ENCODE measurements around the gene AKR1C1. TPM values are rescaled to one million over a fixed set of nuclear protein-coding genes. Genes with fewer than 3 reads are reported as not detected.
"Not testable (repeated sequence)": the region's sequence is repeated elsewhere in the genome, so short reads cannot be mapped to it uniquely, and the experiment has no call there.

Gene AKR1C1
- total RNA-seq, 4 donors from 2014 or later = 10.0 to 29.7 (median 13.8) TPM

DNA sequence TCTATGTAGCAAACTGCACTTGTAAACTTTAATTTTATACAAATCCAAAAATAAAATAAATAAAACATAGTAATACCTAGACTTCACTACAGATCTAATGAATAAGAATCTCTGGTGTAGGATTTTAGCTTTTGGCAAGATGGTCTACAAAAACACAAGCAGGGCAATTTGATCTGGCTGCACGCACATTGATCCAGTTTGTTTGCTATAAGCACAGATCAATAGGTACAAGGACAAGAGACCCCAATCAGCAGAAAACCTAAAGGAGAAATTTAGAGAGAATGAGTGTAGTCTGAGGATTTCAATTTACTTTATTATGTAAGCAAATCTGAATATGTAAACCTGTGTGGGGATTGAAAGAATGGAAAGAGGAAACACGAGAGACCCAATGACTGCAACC is 48.2 kb downstream of the AKR1C1 start:
- not testable (repeated sequence) for H3K4me3 ChIP-seq, H3K27ac ChIP-seq, H3K27me3 ChIP-seq, H3K4me1 ChIP-seq, H3K36me3 ChIP-seq, H3K9me3 ChIP-seq, DNase-seq

DNA sequence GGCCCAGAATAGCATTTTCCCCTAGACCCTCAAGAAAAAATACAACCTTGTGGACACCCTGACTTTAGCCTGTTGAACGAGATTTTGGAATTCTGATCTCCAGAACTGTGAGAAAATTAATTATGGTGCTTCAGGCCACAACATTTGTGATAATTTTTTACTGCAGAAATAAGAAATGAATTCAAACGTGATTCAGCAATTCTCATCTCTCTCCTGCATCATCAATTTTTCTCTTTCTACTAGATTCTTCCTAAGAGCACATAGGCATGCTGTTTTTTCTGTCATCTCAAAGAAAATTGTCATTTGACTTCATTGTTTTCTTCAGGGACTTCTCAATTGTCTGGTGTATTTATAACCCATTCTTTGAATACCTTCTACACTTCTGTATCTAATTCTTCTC is 49.4 kb downstream of the AKR1C1 start:
- H3K36me3 ChIP-seq = no peaks in the 10 kb centered on the region
- no peaks in the 10 kb centered on the region for H3K27me3 ChIP-seq
- no peak for TF ChIP-seq POLR2A (IDR thresholded peaks at IDR 0.05)
- TF ChIP-seq, protein P1, sequence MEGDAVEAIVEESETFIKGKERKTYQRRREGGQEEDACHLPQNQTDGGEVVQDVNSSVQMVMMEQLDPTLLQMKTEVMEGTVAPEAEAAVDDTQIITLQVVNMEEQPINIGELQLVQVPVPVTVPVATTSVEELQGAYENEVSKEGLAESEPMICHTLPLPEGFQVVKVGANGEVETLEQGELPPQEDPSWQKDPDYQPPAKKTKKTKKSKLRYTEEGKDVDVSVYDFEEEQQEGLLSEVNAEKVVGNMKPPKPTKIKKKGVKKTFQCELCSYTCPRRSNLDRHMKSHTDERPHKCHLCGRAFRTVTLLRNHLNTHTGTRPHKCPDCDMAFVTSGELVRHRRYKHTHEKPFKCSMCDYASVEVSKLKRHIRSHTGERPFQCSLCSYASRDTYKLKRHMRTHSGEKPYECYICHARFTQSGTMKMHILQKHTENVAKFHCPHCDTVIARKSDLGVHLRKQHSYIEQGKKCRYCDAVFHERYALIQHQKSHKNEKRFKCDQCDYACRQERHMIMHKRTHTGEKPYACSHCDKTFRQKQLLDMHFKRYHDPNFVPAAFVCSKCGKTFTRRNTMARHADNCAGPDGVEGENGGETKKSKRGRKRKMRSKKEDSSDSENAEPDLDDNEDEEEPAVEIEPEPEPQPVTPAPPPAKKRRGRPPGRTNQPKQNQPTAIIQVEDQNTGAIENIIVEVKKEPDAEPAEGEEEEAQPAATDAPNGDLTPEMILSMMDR (IDR thresholded peaks at IDR 0.05) = no peak
- no peak for DNase-seq
- H3K27ac ChIP-seq = no peak overlapping the region
- H3K4me1 ChIP-seq = no peaks in the 10 kb centered on the region
- H3K4me3 ChIP-seq = no peak overlapping the region
- no peaks in the 10 kb centered on the region for H3K9me3 ChIP-seq

DNA sequence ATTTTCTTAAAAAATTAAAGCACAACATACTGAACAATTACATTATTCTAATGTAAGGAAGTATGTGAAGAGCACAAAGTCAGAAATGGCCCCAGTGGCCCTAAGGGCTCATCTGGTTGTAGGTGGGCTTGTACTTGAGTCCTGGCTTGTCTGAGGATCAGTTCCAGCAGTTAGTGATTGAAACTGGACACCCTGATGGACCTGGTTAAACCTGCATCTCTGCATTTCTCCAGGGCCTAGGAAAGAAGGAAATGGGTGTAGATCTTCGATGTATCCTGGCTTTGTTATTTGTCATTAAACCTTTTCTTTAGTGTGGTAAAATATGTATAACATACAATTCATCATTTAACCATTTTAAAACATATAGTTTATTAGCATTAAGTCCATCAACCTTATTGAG is 50.2 kb downstream of the AKR1C1 start:
- no peak for TF ChIP-seq POLR2A (IDR thresholded peaks at IDR 0.05)
- TF ChIP-seq, protein P1 (IDR thresholded peaks at IDR 0.05) = no peak
- Histone ChIP-seq H3K27me3 (no peaks in the 10 kb centered on the region), H3K9me3 (no peaks in the 10 kb centered on the region), H3K4me1 (no peaks in the 10 kb centered on the region), H3K36me3 (no peaks in the 10 kb centered on the region), H3K27ac (no peak overlapping the region), H3K4me3 (no peak overlapping the region)
- no peak for DNase-seq

DNA sequence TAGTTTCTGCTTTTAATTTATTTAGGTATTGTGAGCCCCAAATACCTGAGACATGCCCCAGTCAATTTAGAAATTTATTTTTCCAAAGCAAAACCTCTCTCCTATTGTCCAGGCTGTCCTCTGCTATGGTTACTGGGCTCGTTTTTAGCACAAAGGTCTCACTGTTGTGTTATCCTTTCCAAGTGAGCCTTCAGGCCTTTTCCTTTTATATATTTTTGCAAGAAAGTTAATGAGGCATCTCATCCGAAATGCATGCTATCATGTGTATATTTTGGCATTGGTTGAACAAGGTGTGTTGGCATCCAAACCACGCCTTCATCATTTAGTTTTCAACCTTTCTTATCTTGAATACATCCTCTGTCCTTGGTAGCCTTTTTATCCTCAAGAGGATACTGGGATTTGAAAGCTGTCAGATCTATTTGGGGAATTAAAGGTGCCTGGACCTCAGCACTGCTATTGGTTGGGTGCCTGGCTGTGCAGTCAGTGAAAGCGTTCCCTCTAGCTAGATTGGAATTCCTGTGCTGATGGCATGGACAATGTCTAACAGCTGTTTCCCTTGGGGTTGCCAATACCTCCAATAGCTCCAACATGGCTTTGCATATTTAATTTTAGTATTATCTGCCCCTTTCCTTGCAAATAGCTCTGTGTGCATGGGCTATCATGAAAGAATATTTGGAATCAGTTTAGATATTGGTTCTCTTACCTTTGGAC is 51.1 kb downstream of the AKR1C1 start:
- not testable (repeated sequence) for H3K36me3 ChIP-seq, H3K9me3 ChIP-seq, H3K27me3 ChIP-seq

DNA sequence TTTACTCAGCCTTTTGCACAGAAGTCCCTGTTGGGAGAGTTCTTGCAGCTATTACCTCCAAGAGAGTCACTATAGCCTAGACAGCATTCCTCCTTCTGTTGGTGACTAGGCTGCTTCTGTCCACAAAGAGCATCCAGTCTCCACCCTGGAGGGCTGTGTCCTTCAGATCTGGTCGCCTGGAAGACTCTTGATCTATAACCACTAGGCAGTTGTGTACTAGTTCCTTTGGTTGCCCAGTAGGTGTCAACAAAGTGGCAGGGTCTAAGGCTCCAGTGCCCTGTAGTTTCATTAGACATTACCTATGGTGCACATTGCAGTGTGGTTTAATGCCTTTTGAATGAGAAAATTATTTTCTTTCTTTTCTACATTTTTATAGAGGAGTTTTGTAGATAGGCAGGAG is 51.7 kb downstream of the AKR1C1 start:
- DNase-seq = peak in 1 of 3 donors; percentile 54

More for the DNA sequence above, 51.1 kb downstream of the AKR1C1 start:
- not testable (repeated sequence) for H3K4me1 ChIP-seq, H3K4me3 ChIP-seq, H3K27ac ChIP-seq, DNase-seq

DNA sequence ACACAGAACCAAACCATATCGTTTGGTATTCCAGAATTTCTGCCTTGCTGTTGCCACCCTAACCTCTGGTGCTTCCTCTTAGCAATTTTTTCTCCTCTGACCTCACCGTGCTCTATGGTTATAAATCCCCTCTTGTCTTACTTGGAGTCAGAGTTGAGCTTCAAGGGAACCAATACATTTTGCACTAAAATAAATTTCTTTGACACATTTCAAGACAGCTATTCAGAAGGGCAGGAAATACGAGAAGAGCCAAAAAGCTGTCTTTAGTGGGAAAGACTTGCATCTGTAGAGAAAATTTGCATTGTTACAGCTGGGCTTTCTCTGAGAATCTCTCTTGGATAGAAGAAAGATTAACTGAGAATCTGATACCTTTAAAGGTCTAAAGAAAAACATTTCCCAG is 54.9 kb downstream of the AKR1C1 start:
- no peak for TF ChIP-seq POLR2A (IDR thresholded peaks at IDR 0.05)
- TF ChIP-seq, protein P1 (IDR thresholded peaks at IDR 0.05) = no peak
- no peak overlapping the region for H3K27ac ChIP-seq
- no peaks in the 10 kb centered on the region for H3K27me3 ChIP-seq
- DNase-seq = no peak
- no peaks in the 10 kb centered on the region for H3K36me3 ChIP-seq
- H3K9me3 ChIP-seq = no peaks in the 10 kb centered on the region
- H3K4me1 ChIP-seq = no peaks in the 10 kb centered on the region
- H3K4me3 ChIP-seq = no peak overlapping the region

More for the DNA sequence above, 51.7 kb downstream of the AKR1C1 start:
- Histone ChIP-seq H3K9me3 (no peaks in the 10 kb centered on the region), H3K27ac (no peak overlapping the region), H3K4me1 (no peaks in the 10 kb centered on the region), H3K4me3 (no peak overlapping the region), H3K36me3 (no peaks in the 10 kb centered on the region), H3K27me3 (no peaks in the 10 kb centered on the region)
- no peak for TF ChIP-seq POLR2A (IDR thresholded peaks at IDR 0.05)
- TF ChIP-seq, protein P1 (IDR thresholded peaks at IDR 0.05) = peak in 4 of 6 experiments; percentile 20 to 81 (median 67)
